ENCODE measurements around the gene SLC6A13. TPM values are rescaled to one million over a fixed set of nuclear protein-coding genes. Genes with fewer than 3 reads are reported as not detected.

Gene SLC6A13
- polyA plus RNA-seq, 3 donors: 39.9 to 64.9 (median 51.3) TPM

GRCh38 chr12:272942-273341, 10.3 kb upstream of the SLC6A13 start:
- no peak for DNase-seq (ENCODE audit: extremely low read depth in 1 of 11, low read depth in 9 of 11, low spot score in 4 of 11)

DNA sequence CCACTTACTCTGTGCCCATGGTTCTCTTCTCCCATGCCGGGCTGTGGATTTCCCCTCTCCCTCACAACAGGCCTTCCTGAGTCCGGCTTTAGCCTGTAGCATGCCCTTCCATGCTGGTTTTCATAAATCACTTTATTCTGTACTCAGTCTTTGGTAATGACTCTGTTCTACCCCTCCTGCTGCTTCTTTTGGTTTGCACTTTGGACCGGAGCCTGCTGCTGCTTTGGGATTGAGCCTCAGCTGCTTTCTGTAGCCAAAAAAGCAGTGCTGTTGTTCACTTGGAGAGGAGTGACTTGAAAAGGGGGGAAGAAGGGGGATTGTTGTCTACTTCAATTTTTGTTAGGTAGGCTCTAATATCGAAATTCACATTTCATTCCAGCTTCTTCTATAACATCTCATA, 8.5 kb upstream of the SLC6A13 start:
- no peak for DNase-seq (ENCODE audit: extremely low read depth in 1 of 11, low read depth in 9 of 11, low spot score in 4 of 11)

GRCh38 chr12:269191-269590, 6.6 kb upstream of the SLC6A13 start:
- DNase-seq (ENCODE audit: extremely low read depth in 1 of 11, low read depth in 9 of 11, low spot score in 4 of 11): peak in 1 of 11 donors; percentile 33

DNA sequence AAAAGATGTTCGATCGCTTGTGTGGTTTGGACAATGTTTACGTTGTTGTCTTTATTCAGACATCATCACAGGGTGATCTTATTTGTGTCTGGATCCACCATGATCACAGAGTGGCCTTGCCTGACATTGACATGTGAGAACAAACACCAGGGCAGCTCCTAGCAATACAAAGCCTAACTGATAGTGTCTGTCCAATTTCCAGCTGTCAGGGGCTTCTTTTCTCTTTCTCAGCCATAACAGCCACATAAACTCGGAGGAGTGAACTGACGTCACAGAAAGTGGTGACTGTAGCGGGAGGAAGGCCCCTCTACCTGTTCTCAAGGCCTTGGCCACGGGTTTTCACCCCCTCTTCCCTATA, 5.8 kb upstream of the SLC6A13 start:
- no peak for DNase-seq (ENCODE audit: extremely low read depth in 1 of 11, low read depth in 9 of 11, low spot score in 4 of 11)

GRCh38 chr12:267581-268482, 5.2 kb upstream of the SLC6A13 start:
- no peak for DNase-seq (ENCODE audit: extremely low read depth in 1 of 11, low read depth in 9 of 11, low spot score in 4 of 11)

- no peak for DNase-seq (ENCODE audit: extremely low read depth in 1 of 11, low read depth in 9 of 11, low spot score in 4 of 11)
Observed at GRCh38 chr12:265096-265495, 2.5 kb upstream of the SLC6A13 start.

DNA sequence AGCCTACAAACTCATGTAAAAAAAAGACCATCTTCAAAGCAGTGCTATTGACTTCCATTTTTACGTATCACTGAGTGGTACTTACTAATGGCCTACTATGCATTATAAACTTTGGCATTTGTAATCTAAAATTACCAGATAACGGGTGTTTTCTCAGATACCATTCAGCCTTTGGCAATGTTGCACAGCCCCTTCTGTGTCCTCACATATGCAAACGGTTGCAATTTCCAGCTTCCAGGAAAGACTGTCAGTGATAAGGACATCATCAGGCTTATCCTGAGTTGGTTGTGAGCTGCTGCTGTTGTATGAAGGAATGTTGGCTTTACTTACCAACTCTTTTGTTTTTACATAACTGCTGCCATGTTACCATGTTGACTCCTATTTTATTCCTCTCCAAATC, 1.6 kb upstream of the SLC6A13 start:
- no peak for DNase-seq (ENCODE audit: extremely low read depth in 1 of 11, low read depth in 9 of 11, low spot score in 4 of 11)

GRCh38 chr12:263574-263973, 938 bp upstream of the SLC6A13 start:
- no peak for DNase-seq (ENCODE audit: extremely low read depth in 1 of 11, low read depth in 9 of 11, low spot score in 4 of 11)

- DNase-seq (ENCODE audit: extremely low read depth in 1 of 11, low read depth in 9 of 11, low spot score in 4 of 11): no peak
Observed at GRCh38 chr12:262113-262512, 523 bp downstream of the SLC6A13 start.

GRCh38 chr12:257521-258321, 4.9 kb downstream of the SLC6A13 start:
- DNase-seq (ENCODE audit: extremely low read depth in 1 of 11, low read depth in 9 of 11, low spot score in 4 of 11): no peak

GRCh38 chr12:256958-257357, 5.7 kb downstream of the SLC6A13 start:
- DNase-seq (ENCODE audit: extremely low read depth in 1 of 11, low read depth in 9 of 11, low spot score in 4 of 11): no peak

GRCh38 chr12:256225-256624, 6.4 kb downstream of the SLC6A13 start:
- DNase-seq (ENCODE audit: extremely low read depth in 1 of 11, low read depth in 9 of 11, low spot score in 4 of 11): no peak

GRCh38 chr12:254912-255311, 7.7 kb downstream of the SLC6A13 start:
- no peak for DNase-seq (ENCODE audit: extremely low read depth in 1 of 11, low read depth in 9 of 11, low spot score in 4 of 11)

DNA sequence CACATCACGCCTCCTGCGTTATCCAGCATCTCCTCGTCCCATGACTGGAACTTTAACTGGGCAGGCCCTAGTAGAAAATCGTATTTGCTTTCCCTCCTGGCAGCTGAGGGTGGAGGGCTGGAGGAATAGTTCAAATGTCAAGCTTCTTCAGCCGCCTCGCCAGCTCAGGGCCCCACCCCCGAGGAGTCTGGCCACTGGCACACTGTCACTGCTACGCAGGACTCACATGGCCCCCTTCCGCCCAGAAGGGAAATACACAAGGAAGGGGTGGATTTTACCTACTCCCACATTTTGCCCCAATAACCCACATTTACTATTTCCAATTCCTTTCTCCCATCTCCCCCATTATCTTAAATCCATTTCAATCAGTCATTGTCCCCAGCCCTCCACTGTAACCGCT, 8.6 kb downstream of the SLC6A13 start:
- DNase-seq (ENCODE audit: extremely low read depth in 1 of 11, low read depth in 9 of 11, low spot score in 4 of 11): no peak

DNA sequence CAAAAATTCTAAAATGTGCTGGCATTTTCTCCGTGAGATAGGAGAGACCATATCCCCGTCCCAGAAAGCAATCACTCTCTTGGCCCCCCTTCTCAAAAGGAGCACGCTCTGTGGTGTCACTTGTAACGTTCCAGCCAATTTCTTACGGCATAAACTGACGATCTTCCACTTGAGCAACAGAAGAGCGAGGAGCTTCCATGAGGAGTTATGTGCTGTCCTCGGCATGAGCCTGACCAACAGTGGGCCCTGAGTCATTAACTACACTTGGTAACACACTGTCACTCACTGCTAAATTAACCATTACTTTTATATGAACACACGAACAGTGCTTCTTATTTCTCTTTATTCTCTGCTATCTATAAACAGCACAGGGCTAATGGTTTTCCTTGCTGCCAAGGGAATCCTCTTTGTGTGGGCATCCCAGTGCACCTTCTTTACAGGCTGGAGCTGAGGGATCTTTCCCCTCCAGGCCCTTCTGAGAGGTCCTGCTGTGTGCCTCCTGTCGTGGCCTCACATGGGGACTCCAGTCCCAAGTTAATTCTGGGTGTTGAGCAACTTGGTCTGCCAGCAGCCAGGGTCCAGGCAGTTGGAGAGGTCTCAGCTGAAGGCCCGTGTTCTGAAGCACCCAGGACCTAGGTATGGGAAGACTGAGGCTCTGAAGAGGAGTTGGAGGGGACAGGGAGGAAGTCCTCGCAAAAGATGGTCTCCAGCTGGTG, 9.4 kb downstream of the SLC6A13 start:
- DNase-seq (ENCODE audit: extremely low read depth in 1 of 11, low read depth in 9 of 11, low spot score in 4 of 11): no peak

- peak in 10 of 11 donors; percentile 46 to 90 (median 66) for DNase-seq (ENCODE audit: extremely low read depth in 1 of 11, low read depth in 9 of 11, low spot score in 4 of 11)
Observed at GRCh38 chr12:252636-253035, 10.0 kb downstream of the SLC6A13 start.

- no peak for DNase-seq (ENCODE audit: extremely low read depth in 1 of 11, low read depth in 9 of 11, low spot score in 4 of 11)
Observed at GRCh38 chr12:247271-247670, 15.4 kb downstream of the SLC6A13 start.

GRCh38 chr12:243381-243780, 19.3 kb downstream of the SLC6A13 start:
- no peak for DNase-seq (ENCODE audit: extremely low read depth in 1 of 11, low read depth in 9 of 11, low spot score in 4 of 11)

DNA sequence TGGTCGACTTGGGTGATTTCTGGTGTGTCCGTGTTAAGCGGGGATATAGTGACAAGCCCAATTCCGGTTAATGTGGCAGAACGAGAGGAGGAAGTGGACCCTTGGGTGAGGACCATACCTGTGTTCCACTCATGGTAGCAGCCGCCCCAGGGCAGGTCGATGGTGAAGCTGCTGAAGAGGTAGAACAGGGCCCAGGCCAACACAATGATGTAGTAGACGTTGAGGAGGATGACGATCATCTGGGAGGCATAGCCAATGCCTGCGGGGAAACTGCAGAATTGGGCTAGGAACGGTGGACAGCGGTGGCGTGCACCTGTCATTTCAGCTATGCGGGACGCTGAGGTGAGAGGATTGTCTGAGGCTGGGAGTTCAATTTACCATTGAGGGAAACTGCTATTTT, 20.1 kb downstream of the SLC6A13 start:
- no peak for DNase-seq (ENCODE audit: extremely low read depth in 1 of 11, low read depth in 9 of 11, low spot score in 4 of 11)

DNA sequence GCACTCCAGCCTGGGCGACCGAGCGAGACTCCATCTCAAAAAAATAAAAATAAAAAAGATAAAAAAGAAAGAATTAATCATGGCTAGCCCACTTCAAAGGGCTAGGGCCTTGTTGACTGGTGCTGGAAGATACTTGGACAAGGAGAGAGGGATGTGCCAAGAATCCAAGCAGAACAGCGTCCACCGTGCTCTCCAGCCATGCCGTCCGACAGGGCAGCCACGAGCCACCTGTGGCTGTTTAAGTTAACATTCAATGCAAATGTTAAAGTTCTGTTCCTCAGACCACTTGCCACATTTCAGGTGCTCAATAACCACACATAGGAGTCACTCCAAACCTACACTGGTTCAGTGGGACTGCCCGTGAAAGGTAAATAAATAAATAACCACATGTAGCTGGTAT, 21.4 kb downstream of the SLC6A13 start:
- DNase-seq (ENCODE audit: extremely low read depth in 1 of 11, low read depth in 9 of 11, low spot score in 4 of 11): no peak
